HG03097 (cell line): Measurements from ENCODE around the gene MAP1LC3B.
"Not testable (repeated sequence)": the region's sequence is repeated elsewhere in the genome, so short reads cannot be mapped to it uniquely, and the experiment has no call there.

Source experiments
- ATAC-seq: cut with Tn5 transposase; IDR thresholded peaks from one replicate; pipeline ENCODE4 v1.9.1; 2021; ENCODE audit not compliant: unreplicated experiment, low FRiP score

The MAP1LC3B gene

GRCh38 chr16:87359121-87359520 lies 33.0 kb upstream of the MAP1LC3B start:
- no peak for ATAC-seq

GRCh38 chr16:87360862-87361610 lies 31.1 kb upstream of the MAP1LC3B start:
- no peak for ATAC-seq

- no peak for ATAC-seq
Measured at GRCh38 chr16:87361916-87362619, 30.1 kb upstream of the MAP1LC3B start.

DNA sequence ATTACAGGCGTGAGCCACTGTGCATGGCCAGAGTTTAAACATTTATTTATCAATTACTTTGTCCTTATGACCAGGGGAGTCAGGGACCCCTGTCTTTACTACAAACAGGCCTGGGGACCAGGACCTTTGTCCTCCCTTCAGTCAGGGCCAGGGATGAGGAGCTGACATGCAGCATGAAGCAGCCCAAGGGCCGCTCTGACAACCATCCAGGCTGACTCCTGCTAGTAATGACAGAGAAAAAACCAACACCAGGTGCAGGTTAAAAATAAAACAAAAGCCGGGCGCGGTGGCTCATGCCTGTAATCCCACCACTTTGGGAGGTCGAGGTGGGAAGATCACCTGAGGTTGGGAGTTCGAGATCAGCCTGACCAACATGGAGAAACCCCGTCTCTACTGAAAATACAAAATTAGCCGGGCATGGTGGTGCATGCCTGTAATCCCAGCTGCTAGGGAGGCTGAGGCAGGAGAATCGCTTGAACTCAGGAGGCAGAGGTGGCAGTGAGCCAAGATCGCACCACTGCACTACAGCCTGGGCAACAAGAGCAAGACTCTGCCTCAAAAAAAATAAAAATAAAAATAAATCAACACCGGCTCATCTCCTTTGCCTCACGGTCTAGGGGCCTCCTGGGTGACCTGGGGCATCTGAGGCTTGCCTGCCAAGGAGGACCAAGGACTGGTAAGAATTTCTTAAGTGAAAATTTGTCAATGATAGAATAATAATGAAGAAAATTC lies 29.1 kb upstream of the MAP1LC3B start:
- not testable (repeated sequence) for ATAC-seq

DNA sequence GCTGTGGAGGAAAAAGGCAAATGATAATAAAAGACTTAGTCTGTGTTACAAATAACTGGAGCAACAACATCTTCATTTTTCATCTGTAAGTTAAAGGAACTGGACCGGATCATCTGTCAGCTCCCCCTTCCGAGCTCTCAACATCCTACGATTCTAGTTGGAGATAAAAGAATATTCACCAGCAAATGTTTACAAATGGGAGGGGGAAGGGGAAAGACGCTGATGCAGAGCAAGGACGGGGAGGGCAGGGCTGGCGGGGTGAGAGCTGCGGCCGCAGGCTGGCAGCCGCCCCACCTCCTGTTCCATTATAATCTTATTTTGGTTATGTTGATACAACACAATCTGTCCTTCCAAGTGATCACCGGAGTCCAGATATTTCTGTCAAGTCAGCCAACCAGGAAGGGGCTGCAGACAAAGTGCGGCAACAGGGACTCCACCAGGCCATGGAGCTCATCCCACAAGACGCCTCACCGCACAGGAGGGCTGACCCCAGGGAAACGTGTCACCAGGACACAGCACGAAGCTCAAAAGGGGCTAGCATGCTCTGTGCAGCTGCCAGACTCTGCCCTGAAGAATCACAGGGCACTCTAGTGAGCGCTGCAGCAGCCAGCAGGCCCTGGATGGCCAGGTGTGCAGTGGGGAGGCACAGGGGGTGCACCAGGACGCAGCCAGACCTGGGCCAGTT lies 28.2 kb upstream of the MAP1LC3B start:
- ATAC-seq = no peak

DNA sequence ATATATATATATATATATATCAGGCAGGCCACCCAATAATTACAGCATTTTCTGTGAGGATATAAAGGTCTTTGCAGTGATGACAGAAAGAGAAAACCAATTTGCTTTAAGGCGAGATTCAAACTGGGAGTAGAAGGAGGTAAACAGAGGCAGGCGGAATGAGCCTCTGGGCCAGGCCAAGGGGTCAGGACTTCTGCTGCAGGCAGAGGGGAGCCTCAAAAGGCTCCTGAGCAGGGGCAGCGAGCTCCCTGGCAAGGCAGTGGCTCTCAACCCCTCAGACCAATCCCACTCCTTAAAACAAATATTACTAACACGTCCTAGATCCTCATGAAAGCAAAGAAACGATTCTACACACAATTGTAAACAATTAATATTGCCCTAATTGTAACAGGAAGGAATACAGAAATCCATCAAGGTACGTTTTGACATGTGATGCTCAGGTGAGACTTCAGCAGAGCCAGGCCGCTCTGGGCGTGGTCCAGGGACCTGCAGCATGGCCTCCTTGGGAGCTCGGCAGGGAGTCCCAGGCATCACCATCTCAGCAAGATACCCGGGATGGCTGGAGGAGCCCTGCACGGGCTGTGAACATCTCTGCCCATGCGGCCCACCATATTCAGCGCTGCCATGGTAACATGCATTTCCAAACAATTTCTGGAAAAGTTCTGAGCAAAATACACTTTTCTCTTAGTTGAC lies 27.0 kb upstream of the MAP1LC3B start:
- no peak for ATAC-seq

- no peak for ATAC-seq
Measured at GRCh38 chr16:87366288-87366687, 25.8 kb upstream of the MAP1LC3B start.

DNA sequence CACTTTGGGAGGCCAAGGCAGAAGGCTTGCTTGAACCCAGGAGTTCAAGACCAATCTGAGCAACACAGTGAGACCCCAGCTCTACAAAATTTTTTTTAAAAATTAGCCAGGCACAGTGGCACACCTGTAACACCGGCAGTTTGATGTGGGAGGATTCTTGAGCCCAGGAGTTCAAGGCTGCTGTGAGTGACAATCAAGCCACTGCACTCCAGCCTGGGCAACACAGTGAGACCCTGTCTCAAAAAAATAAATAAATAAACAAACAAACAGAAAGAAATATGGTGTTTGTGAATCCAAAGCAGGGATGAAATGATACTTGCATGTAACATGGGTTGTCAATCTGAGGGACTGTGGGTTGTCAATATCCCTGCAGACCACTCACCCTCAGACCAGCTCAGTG lies 25.2 kb upstream of the MAP1LC3B start:
- ATAC-seq = no peak

GRCh38 chr16:87367529-87367928 lies 24.6 kb upstream of the MAP1LC3B start:
- no peak for ATAC-seq

GRCh38 chr16:87368029-87368770 lies 23.9 kb upstream of the MAP1LC3B start:
- no peak for ATAC-seq

GRCh38 chr16:87369117-87369765 lies 22.9 kb upstream of the MAP1LC3B start:
- no peak for ATAC-seq

DNA sequence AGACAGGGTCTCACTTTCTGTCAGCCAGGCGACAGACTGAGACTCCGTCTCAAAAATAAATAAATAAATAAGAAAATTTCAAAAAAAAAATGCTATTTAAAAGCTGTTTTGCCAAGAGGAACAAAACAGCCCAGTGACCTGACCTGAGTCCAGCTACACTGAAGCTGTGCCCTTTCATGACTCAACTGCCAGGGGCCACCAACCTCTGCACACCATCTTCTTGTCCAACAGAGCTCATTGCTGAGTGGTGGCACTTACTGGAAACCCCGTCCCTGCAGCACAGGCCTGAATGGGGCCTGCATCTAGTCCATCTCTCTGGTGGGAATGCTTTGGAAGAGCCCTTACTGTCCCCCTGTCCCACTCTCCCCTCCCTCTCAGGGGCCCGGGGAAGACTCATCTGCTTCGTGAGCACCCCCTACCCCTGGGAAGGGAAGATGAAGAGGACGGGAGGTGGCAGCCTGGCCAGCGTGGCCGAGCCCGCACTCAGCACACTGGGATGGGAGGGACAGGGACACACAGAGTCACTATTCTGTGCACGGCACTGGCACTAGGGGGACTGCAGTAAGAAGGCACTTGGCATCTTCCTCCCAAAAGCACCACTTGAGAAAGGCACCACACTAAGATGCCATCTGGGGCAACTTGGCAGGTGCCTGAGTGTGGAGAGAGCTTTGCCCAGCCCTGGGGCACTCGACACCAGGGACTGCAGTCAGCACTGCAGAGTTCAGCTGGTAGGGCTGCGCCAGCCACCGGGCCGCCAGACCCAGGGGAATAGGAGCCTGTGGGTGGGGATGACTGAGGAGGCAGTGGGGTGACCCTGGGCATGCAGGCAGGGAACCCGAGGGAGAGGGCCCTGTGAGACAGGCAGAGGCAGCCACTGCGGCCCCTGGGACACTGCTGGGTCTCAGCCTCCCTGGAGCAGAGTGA lies 22.1 kb upstream of the MAP1LC3B start:
- no peak for ATAC-seq

- ATAC-seq = no peak
Measured at GRCh38 chr16:87371261-87371866, 20.8 kb upstream of the MAP1LC3B start.

- ATAC-seq = no peak
Measured at GRCh38 chr16:87372305-87372704, 19.8 kb upstream of the MAP1LC3B start.

DNA sequence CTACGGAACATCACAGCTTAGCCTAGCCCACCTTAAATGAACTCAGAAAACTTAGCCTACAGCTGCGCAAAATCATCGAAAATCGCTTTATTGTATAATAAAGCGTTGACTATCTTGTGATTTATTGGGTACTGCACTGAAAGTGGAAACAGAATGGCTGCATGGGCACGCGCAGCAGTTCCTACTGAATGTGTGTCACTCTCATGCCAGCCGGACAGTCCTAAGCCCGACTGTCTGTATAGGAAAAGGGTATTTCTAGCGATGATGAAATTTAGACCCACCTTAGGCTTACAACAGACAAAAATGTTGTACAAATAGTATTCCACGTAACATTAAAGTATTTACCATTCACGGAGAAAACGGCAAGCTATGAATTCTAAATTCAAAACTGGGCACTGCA lies 17.8 kb upstream of the MAP1LC3B start:
- no peak for ATAC-seq

- ATAC-seq = no peak
Measured at GRCh38 chr16:87375426-87376135, 16.6 kb upstream of the MAP1LC3B start.

- ATAC-seq = no peak
Measured at GRCh38 chr16:87376660-87377059, 15.5 kb upstream of the MAP1LC3B start.
